ENCODE measurements around the gene ASPRV1.

Gene ASPRV1

DNA sequence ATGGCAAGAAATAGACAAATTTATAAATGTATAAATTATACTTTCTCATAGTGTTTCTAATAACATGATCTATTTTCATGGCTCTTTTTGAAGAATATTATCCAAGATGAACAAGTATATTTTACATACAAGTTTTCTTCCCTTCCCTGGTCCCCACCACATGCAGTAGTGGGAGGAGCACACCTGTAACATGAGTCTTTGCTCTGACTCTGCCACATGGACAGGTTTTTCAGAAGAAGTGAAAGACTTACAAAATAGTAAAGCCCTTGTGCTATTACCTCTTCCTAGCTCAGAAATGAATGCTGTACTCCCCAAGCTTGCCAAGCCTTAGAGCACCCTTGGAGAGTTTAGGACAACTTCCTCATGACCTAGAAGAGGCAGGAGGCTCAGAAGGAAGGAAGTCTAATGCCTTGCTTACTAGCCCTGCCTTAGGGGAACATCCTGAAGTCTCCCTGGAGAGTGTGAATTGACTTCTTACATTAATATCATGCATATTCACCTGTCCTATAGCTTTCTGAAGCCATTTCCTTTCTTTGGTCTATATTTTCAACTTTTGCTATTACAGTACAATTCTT is 28.1 kb downstream of the ASPRV1 start:
- no peaks in the 10 kb centered on the region for H3K27me3 ChIP-seq (replicated peaks; ENCODE audit: control insufficient read depth, insufficient read depth, low read length)
- H3K4me3 ChIP-seq (ENCODE audit: low read length), result peak overlapping the region; percentile 69
- H3K4me1 ChIP-seq (ENCODE audit: control insufficient read depth, insufficient read depth, low read length), result peaks cover 21% of the 10 kb centered on the region
- H3K9me3 ChIP-seq (ENCODE audit: control insufficient read depth, low read length), result no peaks in the 10 kb centered on the region
- peaks cover 48% of the 10 kb centered on the region for H3K36me3 ChIP-seq (ENCODE audit: control insufficient read depth, insufficient read depth, low read length, severe bottlenecking)
- DNase-seq (ENCODE audit: low read depth), result no peak
- peak overlapping the region; percentile 73 for H3K9ac ChIP-seq (ENCODE audit: low read length)

DNA sequence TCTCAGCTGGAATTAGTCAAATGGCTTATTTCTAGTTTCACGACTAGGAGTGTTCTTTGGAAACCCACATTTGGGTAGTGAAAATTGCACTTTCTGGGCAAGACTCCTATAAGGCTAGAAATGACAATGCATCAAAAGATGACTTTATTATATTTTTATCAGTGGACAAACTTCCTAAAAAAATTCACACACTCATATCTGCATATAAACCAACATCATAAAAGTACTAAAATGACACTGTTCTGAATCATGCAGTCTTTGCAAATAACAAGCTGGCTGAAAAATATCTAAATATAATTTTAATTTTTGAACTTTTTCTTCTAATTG is 28.9 kb downstream of the ASPRV1 start:
- peaks cover 26% of the 10 kb centered on the region for H3K4me1 ChIP-seq (ENCODE audit: control insufficient read depth, insufficient read depth, low read length)
- H3K4me3 ChIP-seq (ENCODE audit: low read length), result no peak overlapping the region
- H3K9me3 ChIP-seq (ENCODE audit: control insufficient read depth, low read length), result no peaks in the 10 kb centered on the region
- no peak for DNase-seq (ENCODE audit: low read depth)
- no peaks in the 10 kb centered on the region for H3K27me3 ChIP-seq (replicated peaks; ENCODE audit: control insufficient read depth, insufficient read depth, low read length)
- H3K36me3 ChIP-seq (ENCODE audit: control insufficient read depth, insufficient read depth, low read length, severe bottlenecking), result peaks cover 44% of the 10 kb centered on the region
- H3K9ac ChIP-seq (ENCODE audit: low read length), result no peak overlapping the region

DNA sequence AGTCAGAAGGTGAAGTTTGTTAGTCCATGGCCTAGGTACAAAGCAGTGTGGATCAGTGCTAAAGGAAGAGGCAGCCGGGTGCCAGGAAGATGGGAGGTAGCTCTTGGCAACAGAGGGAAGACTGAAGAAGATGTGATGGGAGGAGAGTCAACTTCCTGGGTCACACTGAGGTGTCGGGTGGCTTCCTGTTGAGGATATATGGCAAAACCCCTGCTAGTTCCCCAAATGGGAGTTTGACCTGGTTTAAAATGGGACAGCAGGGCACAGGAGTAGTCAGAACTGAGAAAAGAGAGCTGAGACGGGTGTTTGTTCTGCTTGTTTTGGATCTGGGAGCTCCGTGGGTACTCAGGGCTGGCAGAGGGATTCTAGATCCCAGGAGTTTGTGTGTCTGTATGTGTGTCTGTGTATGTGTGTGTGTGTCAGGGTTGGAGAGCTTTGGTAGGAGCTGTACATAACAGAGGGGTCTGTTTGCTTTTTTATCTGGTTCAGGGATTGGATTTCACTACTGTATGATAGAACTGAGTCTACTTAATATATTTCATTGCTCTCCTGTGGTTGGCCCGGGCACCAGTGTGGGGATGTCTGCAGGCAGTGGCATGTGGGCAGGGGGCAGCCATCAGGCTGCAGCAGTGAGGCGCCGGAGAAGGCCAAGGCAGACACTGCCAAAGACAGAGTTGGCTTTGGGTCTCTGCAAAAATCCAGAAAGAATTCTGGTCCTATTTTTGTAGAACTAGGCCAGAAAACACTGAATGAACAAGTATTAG is 29.4 kb downstream of the ASPRV1 start:
- Histone ChIP-seq H3K36me3 (ENCODE audit: control insufficient read depth, insufficient read depth, low read length, severe bottlenecking) (peaks cover 39% of the 10 kb centered on the region), H3K9ac (ENCODE audit: low read length) (no peak overlapping the region), H3K4me1 (ENCODE audit: control insufficient read depth, insufficient read depth, low read length) (peaks cover 32% of the 10 kb centered on the region), H3K9me3 (ENCODE audit: control insufficient read depth, low read length) (no peaks in the 10 kb centered on the region), H3K4me3 (ENCODE audit: low read length) (no peak overlapping the region), H3K27me3 (replicated peaks; ENCODE audit: control insufficient read depth, insufficient read depth, low read length) (no peaks in the 10 kb centered on the region)
- DNase-seq (ENCODE audit: low read depth), result no peak

DNA sequence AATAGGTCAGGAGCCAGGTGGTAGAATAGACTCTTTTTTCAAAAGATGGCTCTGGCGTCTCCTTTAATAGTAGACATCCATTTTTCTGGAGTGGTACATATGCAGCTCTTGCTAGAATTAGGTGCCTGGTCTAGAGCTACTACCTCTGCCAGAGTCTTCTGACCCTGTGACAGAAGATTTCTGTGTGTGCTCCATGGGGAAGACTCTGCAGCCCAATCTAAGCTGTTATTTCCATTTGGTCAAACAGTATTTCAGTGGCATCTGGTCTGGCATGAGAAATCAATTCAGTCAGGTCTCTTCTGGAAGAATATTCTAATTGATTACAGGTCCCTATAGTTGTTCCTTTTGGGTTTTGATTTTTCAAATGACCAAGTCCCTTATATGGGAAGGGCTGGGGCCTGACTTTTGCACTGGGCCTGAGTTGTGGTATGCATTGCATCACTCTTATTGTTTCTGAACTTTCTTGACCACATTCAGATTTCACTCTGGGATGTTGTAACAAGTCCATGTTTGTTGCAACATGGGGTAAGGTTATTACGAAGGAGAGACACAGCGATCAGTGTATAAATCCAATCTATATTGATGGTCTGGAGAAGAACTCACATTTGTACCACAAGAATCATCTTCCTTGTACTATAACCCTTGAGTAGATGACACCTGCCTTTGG is 34.4 kb downstream of the ASPRV1 start:
- peaks cover 16% of the 10 kb centered on the region for H3K4me1 ChIP-seq (ENCODE audit: control insufficient read depth, insufficient read depth, low read length)
- H3K9me3 ChIP-seq (ENCODE audit: control insufficient read depth, low read length), result no peaks in the 10 kb centered on the region
- H3K27me3 ChIP-seq (replicated peaks; ENCODE audit: control insufficient read depth, insufficient read depth, low read length), result no peaks in the 10 kb centered on the region
- no peak overlapping the region for H3K4me3 ChIP-seq (ENCODE audit: low read length)
- H3K9ac ChIP-seq (ENCODE audit: low read length), result peak overlapping the region; percentile 6
- peak; percentile 85 for DNase-seq (ENCODE audit: low read depth)
- H3K36me3 ChIP-seq (ENCODE audit: control insufficient read depth, insufficient read depth, low read length, severe bottlenecking), result peaks cover 51% of the 10 kb centered on the region

DNA sequence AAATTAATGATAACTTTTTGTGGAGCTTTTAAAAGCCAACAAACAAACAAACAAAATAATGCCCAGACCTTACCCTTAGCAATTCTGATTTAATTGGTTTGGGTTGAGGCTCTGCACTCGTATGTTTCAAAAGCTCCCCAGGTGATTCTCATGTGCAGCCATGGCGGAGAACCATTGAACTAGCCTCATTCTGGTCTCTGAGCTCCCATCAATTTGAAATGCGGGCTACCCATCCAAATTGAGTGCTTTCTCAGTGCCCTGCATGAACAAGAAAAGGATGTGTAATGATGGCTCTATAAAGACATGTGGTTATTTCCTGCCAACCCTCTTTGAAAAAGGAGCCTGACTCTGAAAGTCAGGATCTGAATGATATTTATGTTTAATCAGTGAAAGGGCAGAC is 38.3 kb downstream of the ASPRV1 start:
- no peak overlapping the region for H3K4me3 ChIP-seq (ENCODE audit: low read length)
- peaks cover 23% of the 10 kb centered on the region for H3K4me1 ChIP-seq (ENCODE audit: control insufficient read depth, insufficient read depth, low read length)
- H3K36me3 ChIP-seq (ENCODE audit: control insufficient read depth, insufficient read depth, low read length, severe bottlenecking), result peaks cover 60% of the 10 kb centered on the region
- H3K27me3 ChIP-seq (replicated peaks; ENCODE audit: control insufficient read depth, insufficient read depth, low read length), result no peaks in the 10 kb centered on the region
- no peaks in the 10 kb centered on the region for H3K9me3 ChIP-seq (ENCODE audit: control insufficient read depth, low read length)
- no peak for DNase-seq (ENCODE audit: low read depth)
- no peak overlapping the region for H3K9ac ChIP-seq (ENCODE audit: low read length)

DNA sequence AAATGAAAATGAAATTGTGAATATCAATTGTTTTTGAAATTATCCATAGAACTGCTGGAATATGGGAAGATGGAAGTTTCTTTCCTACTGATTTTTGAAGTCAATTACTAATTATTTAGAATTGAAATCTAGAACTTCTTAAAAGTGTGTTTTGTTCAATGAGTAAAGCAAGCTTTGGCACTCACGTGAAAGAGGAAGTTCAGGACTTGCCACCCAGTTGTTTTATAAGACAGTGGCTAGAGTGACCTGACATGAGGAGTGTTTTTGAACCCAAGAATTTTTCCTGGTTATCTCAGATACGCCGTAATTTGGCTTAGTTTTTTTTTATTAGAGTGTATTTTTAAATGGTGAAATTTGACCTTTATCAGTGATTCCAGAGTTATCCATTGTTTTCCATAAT is 43.0 kb downstream of the ASPRV1 start:
- Histone ChIP-seq H3K36me3 (ENCODE audit: control insufficient read depth, insufficient read depth, low read length, severe bottlenecking) (peaks cover 42% of the 10 kb centered on the region), H3K27me3 (replicated peaks; ENCODE audit: control insufficient read depth, insufficient read depth, low read length) (no peaks in the 10 kb centered on the region), H3K9ac (ENCODE audit: low read length) (peak overlapping the region; percentile 67), H3K4me3 (ENCODE audit: low read length) (peak overlapping the region; percentile 65), H3K4me1 (ENCODE audit: control insufficient read depth, insufficient read depth, low read length) (peaks cover 32% of the 10 kb centered on the region), H3K9me3 (ENCODE audit: control insufficient read depth, low read length) (no peaks in the 10 kb centered on the region)
- DNase-seq (ENCODE audit: low read depth), result no peak

DNA sequence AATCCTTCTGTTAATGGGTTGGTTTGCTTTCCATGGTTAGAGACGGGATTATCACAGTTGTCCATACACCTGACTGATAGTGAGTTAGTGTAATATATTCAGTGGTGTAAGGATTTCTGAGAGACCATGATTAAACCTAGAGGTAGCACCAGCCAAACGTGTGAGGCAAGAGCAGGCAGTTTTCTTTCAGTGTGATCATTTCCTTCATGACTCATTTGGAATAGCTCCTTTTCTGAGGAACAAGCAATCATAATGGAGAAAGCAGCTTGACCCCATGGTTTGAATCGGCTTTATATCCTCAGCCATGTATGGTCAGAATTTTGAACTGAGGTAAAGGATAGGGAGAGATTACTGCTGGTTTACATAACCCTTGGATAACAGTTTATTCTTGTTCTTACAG is 43.6 kb downstream of the ASPRV1 start:
- Histone ChIP-seq H3K27me3 (replicated peaks; ENCODE audit: control insufficient read depth, insufficient read depth, low read length) (no peaks in the 10 kb centered on the region), H3K4me3 (ENCODE audit: low read length) (peak overlapping the region; percentile 65), H3K9ac (ENCODE audit: low read length) (peak overlapping the region; percentile 67), H3K4me1 (ENCODE audit: control insufficient read depth, insufficient read depth, low read length) (peaks cover 32% of the 10 kb centered on the region), H3K9me3 (ENCODE audit: control insufficient read depth, low read length) (no peaks in the 10 kb centered on the region), H3K36me3 (ENCODE audit: control insufficient read depth, insufficient read depth, low read length, severe bottlenecking) (peaks cover 40% of the 10 kb centered on the region)
- peak; percentile 75 for DNase-seq (ENCODE audit: low read depth)

DNA sequence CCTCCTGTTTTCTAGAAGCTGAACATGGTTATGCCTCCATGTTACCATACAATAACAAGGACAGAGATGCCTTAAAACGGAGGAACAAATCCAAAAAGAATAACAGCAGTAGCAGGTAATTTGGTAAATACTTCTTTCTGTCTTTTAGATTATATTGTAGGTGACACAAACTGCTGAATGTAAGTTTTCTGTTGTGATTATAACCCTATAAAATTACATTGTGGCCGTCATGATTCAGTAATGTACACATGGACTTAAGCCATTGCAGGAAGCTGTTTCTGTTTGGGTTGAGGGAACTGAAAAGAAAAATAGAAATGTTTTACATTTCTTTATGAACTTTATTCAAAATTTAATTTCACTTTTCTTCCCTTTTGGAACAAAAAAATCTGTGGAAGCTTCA is 45.3 kb downstream of the ASPRV1 start:
- H3K9ac ChIP-seq (ENCODE audit: low read length), result peak overlapping the region; percentile 89
- no peak for DNase-seq (ENCODE audit: low read depth)
- H3K27me3 ChIP-seq (replicated peaks; ENCODE audit: control insufficient read depth, insufficient read depth, low read length), result no peaks in the 10 kb centered on the region
- no peaks in the 10 kb centered on the region for H3K9me3 ChIP-seq (ENCODE audit: control insufficient read depth, low read length)
- peaks cover 29% of the 10 kb centered on the region for H3K36me3 ChIP-seq (ENCODE audit: control insufficient read depth, insufficient read depth, low read length, severe bottlenecking)
- peak overlapping the region; percentile 84 for H3K4me3 ChIP-seq (ENCODE audit: low read length)
- H3K4me1 ChIP-seq (ENCODE audit: control insufficient read depth, insufficient read depth, low read length), result peaks cover 32% of the 10 kb centered on the region

DNA sequence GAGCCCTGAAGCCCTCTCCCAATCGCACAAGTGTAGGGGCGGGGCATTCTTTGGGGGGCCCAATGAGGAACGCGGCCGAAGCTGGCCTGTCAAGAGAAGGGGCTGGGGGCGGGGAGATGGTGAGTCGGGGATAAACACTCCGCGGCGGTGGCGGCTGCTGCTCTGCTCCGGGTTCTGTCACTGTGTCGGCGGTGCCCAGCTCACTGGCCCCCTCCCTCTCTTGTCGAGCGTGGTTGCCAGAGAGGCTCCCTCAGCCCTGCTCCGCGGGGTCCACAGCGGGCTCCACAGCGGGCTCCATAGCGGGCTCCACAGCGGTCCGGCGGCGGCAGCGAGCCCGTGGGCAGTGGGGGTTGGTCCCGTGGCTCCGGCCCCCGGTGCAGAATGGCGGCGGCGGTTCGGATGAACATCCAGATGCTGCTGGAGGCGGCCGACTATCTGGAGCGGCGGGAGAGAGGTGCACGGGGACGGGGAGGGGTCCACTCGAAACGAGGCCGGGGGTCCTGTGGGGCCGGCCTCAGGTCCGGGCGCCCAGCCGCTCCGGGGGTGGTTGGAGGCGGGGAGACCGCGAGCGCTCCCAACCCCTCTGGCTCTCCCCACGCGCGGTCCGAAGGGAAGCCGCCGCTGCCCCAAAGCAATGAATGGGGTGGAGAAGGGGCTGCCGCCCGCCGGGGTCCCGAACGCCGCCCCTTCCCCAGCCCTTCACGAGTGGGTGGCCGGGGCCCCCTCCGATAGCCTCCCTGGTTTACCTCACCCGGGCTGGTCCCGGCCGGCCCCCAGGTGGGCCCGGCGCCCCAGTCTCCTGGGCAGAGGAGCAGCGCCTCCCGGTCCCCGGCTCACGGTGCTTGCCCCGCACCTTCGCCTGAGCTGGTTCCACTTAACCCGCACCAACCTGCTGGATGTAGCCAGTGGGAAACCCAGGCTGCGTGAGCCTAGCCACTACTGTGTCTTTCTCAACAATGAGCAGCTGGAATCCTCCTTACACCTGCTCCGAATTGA is 46.2 kb downstream of the ASPRV1 start, which contains the start of gene MXD1:
TSS of gene MXD1 (plus strand) at position 160 of the 996 bp plus-strand sequence. CDS start at position 382, 222 bp downstream.
- H3K36me3 ChIP-seq (ENCODE audit: control insufficient read depth, insufficient read depth, low read length, severe bottlenecking), result peaks cover 29% of the 10 kb centered on the region
- no peaks in the 10 kb centered on the region for H3K27me3 ChIP-seq (replicated peaks; ENCODE audit: control insufficient read depth, insufficient read depth, low read length)
- peaks cover 32% of the 10 kb centered on the region for H3K4me1 ChIP-seq (ENCODE audit: control insufficient read depth, insufficient read depth, low read length)
- H3K9me3 ChIP-seq (ENCODE audit: control insufficient read depth, low read length), result no peaks in the 10 kb centered on the region
- peak within 1 kb of the TSS; percentile 89 for H3K9ac ChIP-seq (ENCODE audit: low read length)
- peak; percentile 42 for DNase-seq (ENCODE audit: low read depth)
- H3K4me3 ChIP-seq (ENCODE audit: low read length), result peak within 1 kb of the TSS; percentile 84

DNA sequence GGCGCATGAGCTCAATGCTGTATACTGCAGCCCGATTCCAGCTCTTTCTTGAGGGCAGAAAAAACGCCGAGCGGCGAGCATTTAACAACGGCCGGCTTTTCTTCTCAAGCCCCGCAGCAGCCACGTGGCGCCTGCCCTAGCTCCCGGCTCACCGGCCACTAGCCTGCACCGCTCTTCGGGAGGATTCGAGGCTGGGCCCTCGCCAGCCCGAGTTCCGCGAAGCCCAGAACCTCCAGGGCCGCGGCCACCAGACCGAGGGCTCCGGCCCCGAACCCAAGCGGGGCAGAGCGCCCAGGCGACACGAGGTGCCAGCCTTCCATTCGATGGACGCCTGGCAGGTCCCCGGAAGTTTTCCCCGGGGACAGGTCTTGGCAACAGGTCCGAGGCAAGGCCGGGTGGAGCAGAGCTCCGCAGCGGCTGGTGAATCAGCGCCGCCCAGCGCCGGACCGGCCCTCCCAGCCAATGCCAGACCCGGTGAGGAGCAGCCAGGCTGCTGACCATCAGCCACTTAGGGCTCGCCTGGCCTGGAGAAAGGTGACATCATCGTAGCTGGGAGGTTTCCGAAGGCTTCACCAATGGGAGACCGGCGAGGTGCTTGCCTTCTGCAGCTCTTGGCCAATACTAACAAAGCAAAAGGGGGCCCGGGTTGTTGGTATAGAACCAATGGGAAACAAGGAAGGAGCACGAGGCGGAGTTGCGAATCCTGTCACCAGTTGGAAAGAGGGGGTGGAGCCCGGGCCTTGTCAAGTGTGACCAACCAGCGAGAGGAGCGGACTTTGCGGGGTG is 47.1 kb downstream of the ASPRV1 start:
- H3K9ac ChIP-seq (ENCODE audit: low read length), result peak overlapping the region; percentile 88

More for the DNA sequence above, 47.1 kb downstream of the ASPRV1 start:
- H3K4me1 ChIP-seq (ENCODE audit: control insufficient read depth, insufficient read depth, low read length), result peaks cover 32% of the 10 kb centered on the region
- H3K4me3 ChIP-seq (ENCODE audit: low read length), result peak overlapping the region; percentile 80
- peak; percentile 100 for DNase-seq (ENCODE audit: low read depth)
- no peaks in the 10 kb centered on the region for H3K27me3 ChIP-seq (replicated peaks; ENCODE audit: control insufficient read depth, insufficient read depth, low read length)
- peaks cover 27% of the 10 kb centered on the region for H3K36me3 ChIP-seq (ENCODE audit: control insufficient read depth, insufficient read depth, low read length, severe bottlenecking)
- no peaks in the 10 kb centered on the region for H3K9me3 ChIP-seq (ENCODE audit: control insufficient read depth, low read length)

All from adipocyte (in vitro differentiated cells).